BJ (cell line): ENCODE results near the gene CYB5R4. TPM values are rescaled to one million over a fixed set of nuclear protein-coding genes. Genes with fewer than 3 reads are reported as not detected.

Source experiments
- CTCF ChIA-PET: fragments of 350-600 bp; formaldehyde crosslinking; extraction: SDS; loops from one replicate; lab custom pipeline; 2021; ENCODE audit warnings: antibody characterized with exemption, inconsistent platforms; lab: Yijun Ruan, JAX
- POLR2A ChIA-PET: fragments of 300-600 bp; sonication (Branson Sonifier 250); formaldehyde crosslinking; extraction: SDS; loops from one replicate; lab custom pipeline; 2021; ENCODE audit warnings: antibody characterized with exemption; lab: Charles Lee
- DNase-seq: peaks from one replicate; pipeline ENCODE4 v3.0.0-alpha.2; 2011; ENCODE audit warnings: low read depth
- H3K27me3 ChIP-seq: 2 replicates; pipeline ENCODE4 v1.6.0; 2011; ENCODE audit warnings: low read length; ENCODE audit not compliant: control insufficient read depth, insufficient read depth
- H3K36me3 ChIP-seq: 2 replicates; pipeline ENCODE4 v1.5.1; 2011; ENCODE audit warnings: low read length; ENCODE audit not compliant: control insufficient read depth, insufficient read depth
- H3K4me3 ChIP-seq: 2 replicates; pipeline ENCODE4 v1.5.1; 2011; ENCODE audit warnings: low read depth, mild to moderate bottlenecking, control low read depth, low read length
- polyA plus RNA-seq: library from polyadenylated mRNA; depleted of rRNA; stranded (reverse); fragments of >200 nt; gene quantifications from 2 replicates; pipeline ENCODE4 v1.2.3, GENCODE V29; 2011
- TF ChIP-seq, protein P1 (sequence below): IDR thresholded peaks from 2 replicates; pipeline ENCODE4 v1.5.1; 2011; ENCODE audit warnings: low read depth, mild to moderate bottlenecking, control low read depth, inconsistent platforms, low read length, moderate library complexity; ENCODE audit not compliant: insufficient read depth

CYB5R4 gene
- polyA plus RNA-seq, 1 experiment: 2.7 TPM

GRCh38 chr6:83908813-83909212 lies 49.3 kb downstream of the CYB5R4 start:
- no peak overlapping the region for H3K4me3 ChIP-seq
- CTCF ChIA-PET: no interaction called here
- no peak for DNase-seq

GRCh38 chr6:83911278-83911677 lies 51.8 kb downstream of the CYB5R4 start:
- no peak overlapping the region for H3K4me3 ChIP-seq
- H3K27me3 ChIP-seq: no peaks in the 10 kb centered on the region
- TF ChIP-seq, protein P1, sequence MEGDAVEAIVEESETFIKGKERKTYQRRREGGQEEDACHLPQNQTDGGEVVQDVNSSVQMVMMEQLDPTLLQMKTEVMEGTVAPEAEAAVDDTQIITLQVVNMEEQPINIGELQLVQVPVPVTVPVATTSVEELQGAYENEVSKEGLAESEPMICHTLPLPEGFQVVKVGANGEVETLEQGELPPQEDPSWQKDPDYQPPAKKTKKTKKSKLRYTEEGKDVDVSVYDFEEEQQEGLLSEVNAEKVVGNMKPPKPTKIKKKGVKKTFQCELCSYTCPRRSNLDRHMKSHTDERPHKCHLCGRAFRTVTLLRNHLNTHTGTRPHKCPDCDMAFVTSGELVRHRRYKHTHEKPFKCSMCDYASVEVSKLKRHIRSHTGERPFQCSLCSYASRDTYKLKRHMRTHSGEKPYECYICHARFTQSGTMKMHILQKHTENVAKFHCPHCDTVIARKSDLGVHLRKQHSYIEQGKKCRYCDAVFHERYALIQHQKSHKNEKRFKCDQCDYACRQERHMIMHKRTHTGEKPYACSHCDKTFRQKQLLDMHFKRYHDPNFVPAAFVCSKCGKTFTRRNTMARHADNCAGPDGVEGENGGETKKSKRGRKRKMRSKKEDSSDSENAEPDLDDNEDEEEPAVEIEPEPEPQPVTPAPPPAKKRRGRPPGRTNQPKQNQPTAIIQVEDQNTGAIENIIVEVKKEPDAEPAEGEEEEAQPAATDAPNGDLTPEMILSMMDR: no peak
- ChIA-PET POLR2A (no interaction called here), CTCF (interaction anchor here (1.0 kb wide), 1 partner anchor 16 kb away, joined by 3 read pairs; no protein-coding TSS in a partner anchor)
- DNase-seq: no peak
- no peaks in the 10 kb centered on the region for H3K36me3 ChIP-seq

More at GRCh38 chr6:83908813-83909212, 49.3 kb downstream of the CYB5R4 start:
- no peaks in the 10 kb centered on the region for H3K27me3 ChIP-seq
- H3K36me3 ChIP-seq: no peaks in the 10 kb centered on the region
- TF ChIP-seq, protein P1: no peak
- POLR2A ChIA-PET: no interaction called here

DNA sequence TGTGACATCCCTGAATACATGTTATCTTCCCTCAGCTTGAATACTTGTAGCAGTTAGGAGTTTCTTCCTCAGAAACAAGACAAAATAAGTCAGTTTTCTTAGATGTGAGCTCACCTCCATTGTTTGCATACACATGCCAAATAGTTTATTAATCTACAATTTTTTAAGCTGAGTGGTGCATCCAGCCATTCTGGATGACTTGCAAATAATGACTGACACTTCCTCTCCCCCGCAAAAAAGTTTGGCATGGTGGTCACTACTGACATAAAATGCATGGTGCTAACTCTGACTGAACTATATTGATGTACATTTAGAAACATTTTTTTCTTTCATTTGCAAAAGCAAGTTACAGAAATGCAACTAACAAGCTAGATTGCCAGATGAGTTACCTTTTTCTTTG lies 55.5 kb downstream of the CYB5R4 start:
- Histone ChIP-seq H3K4me3 (no peak overlapping the region), H3K36me3 (no peaks in the 10 kb centered on the region), H3K27me3 (no peaks in the 10 kb centered on the region)
- POLR2A ChIA-PET: no interaction called here
- TF ChIP-seq, protein P1: no peak
- no peak for DNase-seq
- CTCF ChIA-PET: no interaction called here

DNA sequence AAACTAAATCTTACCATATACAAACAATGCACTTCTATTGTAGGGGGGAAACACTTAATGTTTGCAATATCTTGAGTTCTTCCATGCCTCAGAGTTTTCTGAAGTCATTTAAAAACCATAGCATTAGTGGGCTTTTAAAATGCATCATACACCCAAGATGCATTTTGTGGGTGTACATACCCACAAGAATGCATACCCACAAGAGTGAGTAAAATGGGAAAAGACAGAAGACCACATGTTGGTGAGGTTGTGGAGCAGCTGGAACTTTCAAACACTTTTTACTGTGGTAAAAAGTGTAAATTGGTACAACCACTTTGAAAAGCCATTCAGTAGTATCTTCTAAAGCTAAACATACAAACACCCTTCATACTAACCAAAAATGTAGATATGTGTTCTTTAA lies 57.5 kb downstream of the CYB5R4 start:
- DNase-seq: no peak
- Histone ChIP-seq H3K36me3 (no peaks in the 10 kb centered on the region; the same call in 1 of the 2 replicates), H3K27me3 (no peaks in the 10 kb centered on the region), H3K4me3 (no peak overlapping the region)
- ChIA-PET CTCF (interaction anchor here (0.6 kb wide), 1 partner anchor 31 kb away, joined by 3 read pairs; no protein-coding TSS in a partner anchor), POLR2A (no interaction called here)
- TF ChIP-seq, protein P1: no peak

GRCh38 chr6:83920017-83920416 lies 60.5 kb downstream of the CYB5R4 start:
- peak; percentile 68 for DNase-seq
- no peak overlapping the region for H3K4me3 ChIP-seq
- POLR2A ChIA-PET: no interaction called here
- TF ChIP-seq, protein P1: no peak
- no peaks in the 10 kb centered on the region for H3K27me3 ChIP-seq
- H3K36me3 ChIP-seq: peaks cover 1% of the 10 kb centered on the region
- CTCF ChIA-PET: interaction anchor here (0.7 to 1.0 kb wide), 2 partner anchors 31 to 40 kb away, joined by 3 to 4 read pairs; no protein-coding TSS in a partner anchor
